Esophagus squamous epithelium (tissue), 5 donors: ENCODE data around the gene SYTL3. TPM values are rescaled to one million over a fixed set of nuclear protein-coding genes. Genes with fewer than 3 reads are reported as not detected.
A peak's percentile ranks its signal among the peaks of the same experiment; 100 is the strongest.

Experiments
- DNase-seq: peaks from one replicate; lab custom pipeline; 2025; lab: John Stamatoyannopoulos, UW
- H3K27ac ChIP-seq, 4 donors: fragments of 200-600 bp; sonication (generic); one replicate each; pipeline ENCODE4 v1.5.1; 2016 to 2019; ENCODE audit warnings: mild to moderate bottlenecking in 1 of 4
- H3K27me3 ChIP-seq, 4 donors: fragments of 200-600 bp; sonication (generic); 1 replicate in 3 of 4; 2 replicates in 1 of 4; pipeline versions ENCODE4 v1.5.1 to v1.6.0; 2017 to 2021; ENCODE audit warnings: antibody characterized with exemption in 1 of 4
- H3K36me3 ChIP-seq, 3 donors: fragments of 200-600 bp; sonication (generic); one replicate each; pipeline ENCODE4 v1.5.1; 2016 to 2019
- H3K4me1 ChIP-seq, 3 donors: fragments of 200-600 bp; sonication (generic); one replicate each; pipeline ENCODE4 v1.5.1; 2017 to 2019
- H3K4me3 ChIP-seq, 4 donors: fragments of 200-600 bp; sonication (generic); 1 replicate in 3 of 4; 2 replicates in 1 of 4; pipeline ENCODE4 v1.5.1; 2016 to 2019; ENCODE audit warnings: mild to moderate bottlenecking in 2 of 4, moderate library complexity in 1 of 4
- H3K9me3 ChIP-seq, 3 donors: fragments of 200-600 bp; sonication (generic); one replicate each; pipeline ENCODE4 v1.5.1; 2016 to 2019
- POLR2A ChIP-seq, 4 donors: fragments of 450-650 bp; IDR thresholded peaks; one replicate each; pipeline ENCODE4 v1.6.1; 2017; ENCODE audit warnings: antibody characterized with exemption in 4 of 4, mild to moderate bottlenecking in 4 of 4, moderate library complexity in 3 of 4
- WGBS, 2 donors: methylation state at CpG; one replicate each; pipeline ENCODE4 v1.1.5; 2018; 5-methylcytosine and 5-hydroxymethylcytosine counted together
- intact Hi-C: fragments of 100-400 bp; cut with DNase I; formaldehyde crosslinking; loops from one replicate; pipeline ENCODE4 v1.15.0; 2022
- total RNA-seq, 4 donors: library from RNA; depleted of rRNA; stranded (reverse); fragments of >200 nt; gene quantifications; one replicate each; pipeline ENCODE4 v1.1.0, GENCODE V29; 2016
- TF ChIP-seq, protein P1 (sequence below), 6 experiments: fragments of 450-650 bp in 4 of 6; fragments of 200-600 bp in 2 of 6; sonication (generic) in 2 of 6; IDR thresholded peaks; one replicate each; pipeline ENCODE4 v1.5.1; 2016 to 2019; ENCODE audit warnings: antibody characterized with exemption in 6 of 6, mild to moderate bottlenecking in 4 of 6, moderate library complexity in 4 of 6
- donor health status: DM: yes; HTN: yes; CAD: no.

Gene SYTL3
- total RNA-seq, 4 donors from 2014 or later: 1.6 to 8.0 (median 3.0) TPM

DNA sequence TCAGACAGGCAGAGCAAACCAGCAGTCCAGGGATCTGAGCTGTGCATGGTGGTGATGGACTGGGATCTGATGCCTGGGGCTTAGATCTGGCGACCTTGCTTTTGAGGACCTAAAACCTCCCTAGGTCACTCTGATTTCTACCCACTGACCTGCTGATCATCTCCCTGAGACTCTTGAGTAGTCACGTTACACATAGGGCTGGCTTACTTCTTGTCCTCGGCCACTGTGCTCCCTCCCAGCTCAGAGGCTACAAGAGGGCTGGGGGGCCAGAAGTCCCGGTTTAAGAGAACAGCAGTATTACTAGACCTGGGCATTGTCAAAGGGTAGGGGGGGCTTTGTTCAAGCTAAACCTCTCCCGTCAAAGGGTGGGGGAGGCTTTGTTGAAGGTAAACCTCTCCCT is 10.8 kb upstream of the SYTL3 start:
- no peak overlapping the region for H3K27ac ChIP-seq
- peaks cover 0 to 59% (median 8%) of the 10 kb centered on the region in 3 donors for H3K36me3 ChIP-seq
- WGBS, 2 donors: 83 to 95% methylated on average over 2 to 4 of the region's 5 CpGs
- peaks cover 16 to 39% (median 16%) of the 10 kb centered on the region in 3 donors for H3K4me1 ChIP-seq
- no peaks in the 10 kb centered on the region for H3K9me3 ChIP-seq
- TF ChIP-seq, protein P1, sequence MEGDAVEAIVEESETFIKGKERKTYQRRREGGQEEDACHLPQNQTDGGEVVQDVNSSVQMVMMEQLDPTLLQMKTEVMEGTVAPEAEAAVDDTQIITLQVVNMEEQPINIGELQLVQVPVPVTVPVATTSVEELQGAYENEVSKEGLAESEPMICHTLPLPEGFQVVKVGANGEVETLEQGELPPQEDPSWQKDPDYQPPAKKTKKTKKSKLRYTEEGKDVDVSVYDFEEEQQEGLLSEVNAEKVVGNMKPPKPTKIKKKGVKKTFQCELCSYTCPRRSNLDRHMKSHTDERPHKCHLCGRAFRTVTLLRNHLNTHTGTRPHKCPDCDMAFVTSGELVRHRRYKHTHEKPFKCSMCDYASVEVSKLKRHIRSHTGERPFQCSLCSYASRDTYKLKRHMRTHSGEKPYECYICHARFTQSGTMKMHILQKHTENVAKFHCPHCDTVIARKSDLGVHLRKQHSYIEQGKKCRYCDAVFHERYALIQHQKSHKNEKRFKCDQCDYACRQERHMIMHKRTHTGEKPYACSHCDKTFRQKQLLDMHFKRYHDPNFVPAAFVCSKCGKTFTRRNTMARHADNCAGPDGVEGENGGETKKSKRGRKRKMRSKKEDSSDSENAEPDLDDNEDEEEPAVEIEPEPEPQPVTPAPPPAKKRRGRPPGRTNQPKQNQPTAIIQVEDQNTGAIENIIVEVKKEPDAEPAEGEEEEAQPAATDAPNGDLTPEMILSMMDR (IDR thresholded peaks at IDR 0.05): no peak
- no peak for TF ChIP-seq POLR2A (IDR thresholded peaks at IDR 0.05)
- intact Hi-C loops: no loop called here
- H3K27me3 ChIP-seq: no peaks in the 10 kb centered on the region
- no peak overlapping the region for H3K4me3 ChIP-seq
- no peak for DNase-seq

DNA sequence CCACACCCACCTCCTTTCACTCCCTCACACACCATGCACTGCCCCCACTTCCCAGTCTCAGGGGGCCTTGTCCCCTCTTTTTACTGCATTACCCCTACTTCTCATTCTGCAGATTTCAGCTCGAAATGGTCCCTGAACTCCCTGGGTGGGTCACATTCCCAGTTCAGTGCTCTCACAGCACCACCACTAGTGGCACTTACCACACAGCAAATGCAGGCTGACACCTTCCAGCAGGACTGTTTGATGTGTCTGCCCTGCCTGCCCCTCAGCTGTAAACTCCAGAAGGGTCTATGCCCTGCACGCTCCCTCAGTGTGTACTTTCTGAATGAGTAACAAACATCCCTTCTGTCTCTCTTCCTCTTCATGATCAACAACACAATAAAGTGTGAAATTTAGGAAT is 9.3 kb upstream of the SYTL3 start:
- H3K27ac ChIP-seq: no peak overlapping the region

DNA sequence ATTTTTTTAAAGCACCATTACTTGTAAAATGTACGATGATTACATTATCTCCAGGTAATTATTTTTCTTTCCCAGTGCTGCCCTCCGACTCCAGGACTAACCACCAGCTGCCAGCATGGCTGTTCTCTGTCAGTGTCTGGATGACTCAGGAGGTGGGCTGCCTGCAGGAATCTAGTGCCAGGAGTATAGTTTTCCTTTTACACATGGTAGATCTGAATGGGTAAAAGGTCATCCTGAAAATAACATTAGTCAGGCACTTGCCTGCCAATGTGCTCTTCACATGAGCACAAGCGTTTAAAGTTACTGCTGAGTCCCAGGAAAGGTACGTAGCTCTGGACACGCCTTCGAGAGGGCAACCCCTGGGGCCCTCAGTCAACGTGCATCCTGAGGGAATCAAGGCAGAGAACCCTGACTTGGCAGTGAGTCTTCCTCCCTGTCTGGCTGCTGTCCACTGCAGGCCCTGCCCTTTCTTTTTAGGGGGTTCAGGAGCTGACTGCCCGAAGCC is 7.7 kb upstream of the SYTL3 start:
- H3K4me1 ChIP-seq: peaks cover 16 to 56% (median 19%) of the 10 kb centered on the region in 3 donors
- no peaks in the 10 kb centered on the region for H3K9me3 ChIP-seq
- intact Hi-C loops: no loop called here
- peak overlapping the region; percentile 61 to 100 (median 99) for H3K27ac ChIP-seq
- 42 to 74% methylated on average over 2 to 4 of the region's 8 CpGs for WGBS, 2 donors
- H3K27me3 ChIP-seq: no peaks in the 10 kb centered on the region
- TF ChIP-seq POLR2A (IDR thresholded peaks at IDR 0.05): no peak
- TF ChIP-seq, protein P1 (IDR thresholded peaks at IDR 0.05): no peak
- DNase-seq: no peak
- H3K4me3 ChIP-seq: peak overlapping the region in 1 of 4 donors; percentile 100
- H3K36me3 ChIP-seq: peaks cover 0 to 29% (median under 1%) of the 10 kb centered on the region in 3 donors

More for the DNA sequence above, 9.3 kb upstream of the SYTL3 start:
- WGBS, 2 donors: 86 to 88% methylated on average over 2 of the region's 2 CpGs
- peaks cover 0 to 45% (median 8%) of the 10 kb centered on the region in 3 donors for H3K36me3 ChIP-seq
- no peaks in the 10 kb centered on the region for H3K27me3 ChIP-seq
- H3K4me1 ChIP-seq: peaks cover 16 to 46% (median 16%) of the 10 kb centered on the region in 3 donors
- H3K4me3 ChIP-seq: no peak overlapping the region
- intact Hi-C loops: no loop called here
- no peaks in the 10 kb centered on the region for H3K9me3 ChIP-seq
- no peak for TF ChIP-seq POLR2A (IDR thresholded peaks at IDR 0.05)
- TF ChIP-seq, protein P1 (IDR thresholded peaks at IDR 0.05): no peak
- no peak for DNase-seq

DNA sequence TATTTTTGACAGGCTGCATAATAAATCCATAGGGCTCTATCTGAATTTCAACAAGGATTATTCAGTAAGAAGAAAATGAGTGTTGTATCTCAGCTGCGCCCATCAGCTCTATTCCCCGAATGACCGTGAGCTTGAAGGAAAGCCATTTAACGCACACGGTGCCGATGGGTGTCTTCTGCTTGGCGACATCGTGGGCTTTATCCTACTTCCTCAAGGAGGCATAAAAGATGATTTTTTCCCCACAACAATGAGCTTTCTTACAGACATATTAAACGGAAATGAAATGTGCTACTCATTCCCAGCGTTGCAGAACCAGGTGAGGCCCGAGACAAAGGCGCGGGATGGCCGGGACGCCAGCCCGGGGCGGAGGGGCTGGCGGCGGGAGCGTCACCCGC is 6.0 kb upstream of the SYTL3 start:
- intact Hi-C loops: no loop called here
- no peak for DNase-seq
- TF ChIP-seq POLR2A (IDR thresholded peaks at IDR 0.05): no peak
- TF ChIP-seq, protein P1 (IDR thresholded peaks at IDR 0.05): no peak
- peak overlapping the region; percentile 97 to 100 (median 98) for H3K4me3 ChIP-seq
- peak overlapping the region; percentile 98 to 100 (median 100) for H3K27ac ChIP-seq
- no peaks in the 10 kb centered on the region for H3K27me3 ChIP-seq
- H3K36me3 ChIP-seq: peaks cover 0 to 18% (median 0%) of the 10 kb centered on the region in 3 donors
- peaks cover 17 to 57% (median 19%) of the 10 kb centered on the region in 3 donors for H3K4me1 ChIP-seq
- no peaks in the 10 kb centered on the region for H3K9me3 ChIP-seq
- 2 to 3% methylated on average over 11 to 16 of the region's 21 CpGs for WGBS, 2 donors

DNA sequence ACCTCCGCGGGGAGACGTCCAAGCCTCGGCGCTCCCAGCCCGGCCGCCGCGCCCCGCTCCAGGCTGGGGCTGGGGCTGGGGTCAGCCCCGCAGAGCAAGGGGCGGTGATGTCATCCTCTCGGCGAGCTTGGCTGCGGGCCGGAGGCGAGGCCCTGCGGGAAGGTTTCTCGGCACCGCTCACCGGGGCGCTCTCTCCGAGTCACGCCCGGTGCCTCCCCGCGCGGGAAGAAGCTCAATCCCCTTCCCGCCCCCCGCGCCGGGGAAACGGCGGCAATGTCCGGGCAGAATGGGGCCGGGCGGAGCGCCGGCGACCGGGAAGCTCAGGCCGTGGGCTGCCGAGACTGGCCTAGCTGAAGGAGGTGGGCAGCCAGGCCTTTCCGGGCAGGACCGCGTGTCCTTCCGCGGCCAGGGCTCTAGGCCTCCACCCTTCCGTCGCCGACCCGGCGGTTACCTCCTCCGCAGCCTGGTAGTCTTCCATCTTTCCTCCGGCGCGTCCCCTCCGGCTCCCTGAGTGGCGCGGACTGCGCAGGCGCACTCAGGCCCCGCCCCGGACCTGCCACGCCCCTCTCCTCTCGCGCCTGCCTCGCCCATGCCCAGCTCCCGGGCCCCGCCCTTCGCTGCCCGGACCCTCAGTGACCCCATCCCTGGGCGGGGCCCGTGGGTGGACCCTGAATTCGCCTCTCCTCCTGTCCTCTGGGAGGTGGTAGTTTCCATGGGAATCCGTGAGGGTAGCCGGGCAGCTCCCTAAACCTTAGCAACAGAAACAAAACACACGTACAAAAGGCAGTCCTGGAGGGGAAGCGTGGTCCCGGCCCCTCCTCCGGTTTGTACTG is 5.4 kb upstream of the SYTL3 start, which contains the start of gene DYNLT1:
Gene DYNLT1, minus strand, starts transcription at position 513 of the 833 bp plus-strand sequence. Its CDS starts 35 bp downstream, at position 478.
- 0% methylated on average over 7 of the region's 81 CpGs; no CpG with 5 or more reads in 1 of the 2 donors for WGBS, 2 donors
- H3K9me3 ChIP-seq: no peaks in the 10 kb centered on the region
- H3K4me3 ChIP-seq: peak within 1 kb of the TSS; percentile 97 to 100 (median 98)
- no peaks in the 10 kb centered on the region for H3K27me3 ChIP-seq
- peak in 3 of 4 donors; percentile 97 to 100 (median 99) for TF ChIP-seq POLR2A (IDR thresholded peaks at IDR 0.05)
- TF ChIP-seq, protein P1 (IDR thresholded peaks at IDR 0.05): peak in 1 of 6 experiments; percentile 8
- H3K36me3 ChIP-seq: peaks cover 0 to 12% (median 0%) of the 10 kb centered on the region in 3 donors
- intact Hi-C loops: no loop called here
- H3K27ac ChIP-seq: peak within 1 kb of the TSS; percentile 98 to 100 (median 100)
- H3K4me1 ChIP-seq: peaks cover 19 to 63% (median 23%) of the 10 kb centered on the region in 3 donors
- peak; percentile 48 for DNase-seq
